Psoas muscle (tissue), 8 donors: ENCODE data around the gene INSR. TPM values are rescaled to one million over a fixed set of nuclear protein-coding genes. Genes with fewer than 3 reads are reported as not detected.
"Not testable (repeated sequence)": the region's sequence is repeated elsewhere in the genome, so short reads cannot be mapped to it uniquely, and the experiment has no call there.

ENCODE experiments used
- ATAC-seq, 4 donors: fragments of 200-7000 bp; cut with Tn5 transposase; one replicate each; pipeline ENCODE4 v1.9.1; 2020; ENCODE audit warnings: moderate library complexity in 3 of 4, mild to moderate bottlenecking in 2 of 4
- DNase-seq, 2 donors: peaks; one replicate each; pipeline ENCODE4 v3.0.0-alpha.2; 2020
- H3K27ac ChIP-seq: fragments of 200-600 bp; one replicate; pipeline ENCODE4 v1.8.0; 2022
- H3K27me3 ChIP-seq, 3 donors: fragments of 200-600 bp in 1 of 3; one replicate each; pipeline versions ENCODE4 v1.6.1 to v1.8.0; 2013 to 2022; ENCODE audit warnings: low read length in 2 of 3, mild to moderate bottlenecking in 2 of 3, moderate library complexity in 1 of 3; ENCODE audit not compliant: insufficient read depth in 3 of 3
- H3K36me3 ChIP-seq, 2 donors: fragments of 200-600 bp in 1 of 2; one replicate each; pipeline versions ENCODE4 v1.6.1 to v1.8.0; 2013 to 2022; ENCODE audit warnings: low read depth in 1 of 2, mild to moderate bottlenecking in 1 of 2, moderate library complexity in 1 of 2; ENCODE audit not compliant: insufficient read depth in 1 of 2
- H3K4me1 ChIP-seq: fragments of 200-600 bp; one replicate; pipeline ENCODE4 v1.8.0; 2022
- H3K4me3 ChIP-seq: fragments of 200-600 bp; one replicate; pipeline ENCODE4 v1.8.0; 2022; ENCODE audit warnings: mild to moderate bottlenecking
- H3K9me3 ChIP-seq: fragments of 200-600 bp; one replicate; pipeline ENCODE4 v1.8.0; 2022
- WGBS, 3 donors: extraction: QIAGEN DNeasy Blood & Tissue Kit; methylation state at CpG; one replicate each; pipeline versions ENCODE4 v1.1.6 to v1.1.7; 2013; 5-methylcytosine and 5-hydroxymethylcytosine counted together
- intact Hi-C, 2 donors: fragments of 100-400 bp; cut with DNase I; formaldehyde crosslinking; loops; one replicate each; pipeline versions ENCODE4 v1.11.0 to v1.14.2; 2022
- polyA plus RNA-seq, 3 donors: library from polyadenylated mRNA; stranded (reverse); fragments of 200-250 nt; gene quantifications; one replicate each; pipeline ENCODE4 v1.2.3, GENCODE V29; 2013
- total RNA-seq, 4 donors: library from RNA; stranded (reverse); fragmentation: NEBNext Ultra II Directional in 2 of 4; extraction: Animal tissue kit (Norgen Biotek cat#: 25700) in 2 of 4; gene quantifications; one replicate each; pipeline versions ENCODE4 v1.2.1 to v1.2.4, GENCODE V29; 2021 to 2023
- TF ChIP-seq, protein P1 (sequence below): fragments of 200-600 bp; IDR thresholded peaks from one replicate; pipeline ENCODE4 v1.8.0; 2022; ENCODE audit warnings: antibody characterized with exemption
- donor health status: healthy with polysubstance abuse.
- donor health status: DM: no; HTN: no; CAD: no; lungs with moderate emphysema.
- donor health status: Bipolar disorder and iron deficiency.
- donor health status: healthy.
- donor health status: DM: yes; HTN: yes; CAD: no.
- donor health status: DM: no; HTN: no; CAD: no.
- donor health status: DM: no; HTN: no; CAD: no.
- donor health status: DM: yes; HTN: yes; CAD: no.

Gene INSR
- total and polyA plus RNA-seq, 7 donors: 3.7 to 95.1 (median 48.5) TPM

DNA sequence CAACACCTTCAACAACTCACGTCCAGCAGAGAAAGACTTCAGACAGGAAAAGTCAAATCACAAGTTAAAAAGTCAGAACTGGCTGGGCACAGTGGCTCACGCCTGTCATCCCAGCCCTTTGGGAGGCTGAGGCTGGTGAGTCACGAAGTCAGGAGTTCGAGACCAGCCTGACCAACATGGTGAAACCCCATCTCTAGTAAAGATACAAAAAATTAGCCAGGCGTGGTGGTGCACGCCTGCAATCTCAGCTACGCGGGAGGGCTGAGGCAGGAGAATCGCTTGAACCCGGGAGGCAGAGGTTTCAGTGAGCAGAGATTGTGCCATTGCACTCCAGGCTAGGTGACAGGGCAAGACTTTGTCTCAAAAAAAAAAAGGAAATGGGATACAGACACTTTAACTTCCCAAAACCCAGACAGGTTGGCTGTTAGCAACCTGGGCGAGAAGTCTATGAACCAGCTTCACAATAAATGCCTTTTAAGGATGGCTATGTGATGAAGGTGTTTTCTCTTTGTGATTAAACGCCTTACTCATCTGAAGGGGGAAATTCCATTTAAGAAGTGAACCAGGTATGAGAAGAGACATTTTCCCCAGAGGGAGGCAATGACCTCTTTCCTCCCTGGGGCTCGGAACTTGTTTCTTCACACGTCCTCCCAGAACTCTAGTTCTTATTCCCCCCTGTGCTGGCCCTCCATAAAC is 80.4 kb downstream of the INSR start:
- H3K27me3 ChIP-seq: no peaks in the 10 kb centered on the region
- peaks cover 25% of the 10 kb centered on the region for H3K4me1 ChIP-seq
- intact Hi-C loops: no loop called here
- ATAC-seq: no peak
- H3K4me3 ChIP-seq: no peak overlapping the region
- DNase-seq: no peak
- H3K36me3 ChIP-seq: peaks cover 0 to 3% of the 10 kb centered on the region in 2 donors
- no peaks in the 10 kb centered on the region for H3K9me3 ChIP-seq
- TF ChIP-seq, protein P1, sequence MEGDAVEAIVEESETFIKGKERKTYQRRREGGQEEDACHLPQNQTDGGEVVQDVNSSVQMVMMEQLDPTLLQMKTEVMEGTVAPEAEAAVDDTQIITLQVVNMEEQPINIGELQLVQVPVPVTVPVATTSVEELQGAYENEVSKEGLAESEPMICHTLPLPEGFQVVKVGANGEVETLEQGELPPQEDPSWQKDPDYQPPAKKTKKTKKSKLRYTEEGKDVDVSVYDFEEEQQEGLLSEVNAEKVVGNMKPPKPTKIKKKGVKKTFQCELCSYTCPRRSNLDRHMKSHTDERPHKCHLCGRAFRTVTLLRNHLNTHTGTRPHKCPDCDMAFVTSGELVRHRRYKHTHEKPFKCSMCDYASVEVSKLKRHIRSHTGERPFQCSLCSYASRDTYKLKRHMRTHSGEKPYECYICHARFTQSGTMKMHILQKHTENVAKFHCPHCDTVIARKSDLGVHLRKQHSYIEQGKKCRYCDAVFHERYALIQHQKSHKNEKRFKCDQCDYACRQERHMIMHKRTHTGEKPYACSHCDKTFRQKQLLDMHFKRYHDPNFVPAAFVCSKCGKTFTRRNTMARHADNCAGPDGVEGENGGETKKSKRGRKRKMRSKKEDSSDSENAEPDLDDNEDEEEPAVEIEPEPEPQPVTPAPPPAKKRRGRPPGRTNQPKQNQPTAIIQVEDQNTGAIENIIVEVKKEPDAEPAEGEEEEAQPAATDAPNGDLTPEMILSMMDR: no peak
- WGBS, 3 donors: 87 to 90% (median 88%) methylated on average over 14 of the region's 14 CpGs
- peak overlapping the region; percentile 51 for H3K27ac ChIP-seq

DNA sequence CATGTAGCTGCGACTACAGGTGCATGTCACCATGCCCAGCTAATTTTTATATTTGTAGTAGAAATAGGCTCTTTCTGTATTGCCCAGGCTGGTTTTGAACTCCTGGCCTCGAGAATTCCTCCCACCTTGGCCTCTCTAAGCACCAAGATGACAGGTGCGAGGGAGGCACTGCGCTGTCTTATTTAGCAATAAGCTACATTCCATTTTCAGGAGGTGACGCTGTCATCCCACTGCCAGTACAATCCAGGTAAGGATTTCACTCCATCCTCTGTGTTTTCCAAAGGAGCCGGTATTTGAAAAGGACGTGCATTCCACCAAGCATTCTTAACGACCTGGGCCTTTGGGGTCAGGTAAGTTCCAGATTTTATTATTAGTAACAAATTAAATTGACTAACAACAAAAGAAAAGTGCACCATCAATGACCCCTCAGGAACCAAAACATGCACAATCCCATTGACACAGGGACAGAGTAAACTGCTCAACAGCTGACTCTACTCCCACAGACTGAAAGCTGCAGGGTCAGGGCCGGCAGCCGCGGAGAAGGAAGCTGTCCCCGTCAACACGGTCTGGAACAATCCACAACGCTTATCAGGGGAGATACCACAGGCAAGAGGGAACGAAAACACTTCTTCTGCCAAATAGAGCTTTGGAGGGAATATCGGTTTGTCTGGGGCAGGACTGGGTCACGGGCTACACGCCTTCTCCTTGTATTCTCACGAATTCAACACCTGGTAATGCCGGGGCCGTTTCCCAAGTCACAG is 82.8 kb downstream of the INSR start:
- WGBS, 3 donors: 34 to 38% (median 37%) methylated on average over 21 of the region's 21 CpGs
- Histone ChIP-seq H3K36me3 (no peaks in the 10 kb centered on the region), H3K4me3 (no peak overlapping the region), H3K27me3 (no peaks in the 10 kb centered on the region), H3K27ac (peak overlapping the region; percentile 70), H3K9me3 (no peaks in the 10 kb centered on the region), H3K4me1 (peaks cover 25% of the 10 kb centered on the region)
- DNase-seq (no peak), ATAC-seq (peak in 2 of 4 donors; percentile 22 to 53)
- TF ChIP-seq, protein P1: no peak
- intact Hi-C loops: no loop called here

DNA sequence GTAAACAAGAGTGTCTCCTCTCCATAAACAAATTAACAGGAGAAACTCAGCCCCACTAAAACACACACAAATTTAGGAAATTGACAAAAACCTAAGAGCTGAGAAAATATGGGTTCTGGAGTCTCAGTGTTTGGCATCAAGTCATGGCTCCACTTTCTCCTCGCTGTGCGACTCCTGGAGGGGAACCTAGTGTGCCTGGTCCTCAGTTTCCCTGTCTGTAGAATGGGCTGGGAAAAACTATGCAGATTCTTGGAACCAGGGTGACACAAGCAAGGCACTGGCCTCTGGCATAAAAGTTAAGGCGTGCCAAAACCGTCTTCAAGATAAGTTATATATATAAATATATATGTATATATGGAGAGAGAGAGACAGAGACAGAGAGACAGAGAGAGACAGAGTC is 83.9 kb downstream of the INSR start:
- H3K27ac ChIP-seq: no peak overlapping the region
- TF ChIP-seq, protein P1: no peak
- no peak for ATAC-seq
- DNase-seq: no peak
- H3K4me1 ChIP-seq: peaks cover 24% of the 10 kb centered on the region
- no peaks in the 10 kb centered on the region for H3K27me3 ChIP-seq
- intact Hi-C loops: no loop called here
- H3K9me3 ChIP-seq: no peaks in the 10 kb centered on the region
- H3K36me3 ChIP-seq: no peaks in the 10 kb centered on the region
- WGBS, 3 donors: 91 to 96% (median 95%) methylated on average over 4 of the region's 4 CpGs
- no peak overlapping the region for H3K4me3 ChIP-seq

DNA sequence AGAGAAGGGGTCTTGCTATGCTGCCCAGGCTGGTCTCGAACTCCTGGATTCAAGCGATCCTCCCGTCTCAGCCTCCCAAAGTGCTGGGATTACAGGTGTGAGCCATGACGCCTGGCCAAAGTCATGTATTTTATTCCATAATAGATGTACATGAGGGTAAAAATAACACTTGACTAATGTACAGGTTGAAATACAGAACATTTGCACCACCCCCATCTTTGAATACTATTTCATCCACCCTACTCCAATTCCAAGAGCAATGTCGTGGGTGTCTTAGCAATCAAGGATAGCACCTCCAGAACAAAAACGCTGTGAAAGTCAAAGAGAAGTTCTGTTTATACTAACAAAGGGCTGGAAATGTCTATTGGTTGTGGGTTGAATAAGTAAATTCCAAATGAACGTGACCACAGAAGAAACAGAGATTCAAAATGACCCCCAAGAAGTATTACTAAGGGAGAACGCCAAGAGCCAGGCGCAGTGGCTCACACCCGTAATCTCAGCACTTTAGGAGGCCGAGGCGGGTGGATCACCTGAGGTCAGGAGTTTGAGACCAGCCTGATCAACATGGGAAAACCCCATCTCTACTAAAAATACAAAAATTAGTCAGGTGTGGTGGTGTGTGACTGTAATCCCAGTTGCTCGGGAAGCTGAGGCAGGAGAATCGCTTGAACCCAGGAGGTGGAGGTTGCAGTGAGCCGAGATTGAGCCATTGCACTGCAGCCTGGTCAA is 84.5 kb downstream of the INSR start:
- not testable (repeated sequence) for DNase-seq, H3K27me3 ChIP-seq, H3K36me3 ChIP-seq, H3K4me3 ChIP-seq, H3K9me3 ChIP-seq
- peak in 2 of 4 donors; percentile 61 to 67 for ATAC-seq
- WGBS, 3 donors: 81 to 93% (median 87%) methylated on average over 15 of the region's 15 CpGs
- peak overlapping the region; percentile 3 for H3K27ac ChIP-seq
- H3K4me1 ChIP-seq: peaks cover 19% of the 10 kb centered on the region
- intact Hi-C loops: loop anchor here in 1 of 2 donors (5.0 kb wide), 1 partner anchor 33 kb away; no protein-coding TSS in a partner anchor

DNA sequence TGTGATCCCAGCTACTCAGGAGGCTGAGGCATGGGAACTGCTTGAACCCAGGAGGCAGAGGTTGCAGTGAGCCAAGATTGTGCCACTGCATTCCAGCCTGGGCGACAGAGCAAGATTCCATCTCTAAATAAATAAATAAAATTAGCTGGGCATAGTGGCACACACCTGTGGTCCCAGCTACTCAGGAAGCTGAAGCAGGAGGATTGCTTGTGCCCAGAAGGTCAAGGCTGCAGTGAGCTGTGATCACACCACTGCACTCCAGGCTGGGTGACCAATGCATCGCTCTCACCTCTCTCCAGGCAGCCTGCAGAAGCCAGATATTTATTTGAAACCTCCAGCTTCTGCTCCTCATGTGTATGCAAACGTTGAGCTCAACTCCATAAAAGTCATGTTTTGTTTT is 85.2 kb downstream of the INSR start:
- not testable (repeated sequence) for H3K27ac ChIP-seq, DNase-seq, H3K36me3 ChIP-seq, H3K4me3 ChIP-seq, H3K9me3 ChIP-seq, H3K27me3 ChIP-seq
- intact Hi-C loops: loop anchor here in 1 of 2 donors (5.0 kb wide), 1 partner anchor 33 kb away; no protein-coding TSS in a partner anchor
- peak in 1 of 4 donors; percentile 16 for ATAC-seq
- H3K4me1 ChIP-seq: peaks cover 14% of the 10 kb centered on the region
- WGBS, 3 donors: 53 to 60% (median 59%) methylated on average over 3 of the region's 3 CpGs
